Loucy (cell line): ENCODE measurements around the gene ENC1.

Experiments used
- EZH2phosphoT487 ChIP-seq: fragments of 200-600 bp; IDR thresholded peaks from 2 replicates; pipeline ENCODE4 v1.6.1; 2018; ENCODE audit warnings: antibody characterized with exemption, mild to moderate bottlenecking, moderate library complexity, borderline replicate concordance
- TF ChIP-seq, protein P1 (sequence below): fragments of 200-600 bp; sonication (generic); conservative IDR thresholded peaks from 2 replicates; pipeline ENCODE4 v1.5.1; 2014; ENCODE audit warnings: mild to moderate bottlenecking, antibody characterized with exemption, low read length

DNA sequence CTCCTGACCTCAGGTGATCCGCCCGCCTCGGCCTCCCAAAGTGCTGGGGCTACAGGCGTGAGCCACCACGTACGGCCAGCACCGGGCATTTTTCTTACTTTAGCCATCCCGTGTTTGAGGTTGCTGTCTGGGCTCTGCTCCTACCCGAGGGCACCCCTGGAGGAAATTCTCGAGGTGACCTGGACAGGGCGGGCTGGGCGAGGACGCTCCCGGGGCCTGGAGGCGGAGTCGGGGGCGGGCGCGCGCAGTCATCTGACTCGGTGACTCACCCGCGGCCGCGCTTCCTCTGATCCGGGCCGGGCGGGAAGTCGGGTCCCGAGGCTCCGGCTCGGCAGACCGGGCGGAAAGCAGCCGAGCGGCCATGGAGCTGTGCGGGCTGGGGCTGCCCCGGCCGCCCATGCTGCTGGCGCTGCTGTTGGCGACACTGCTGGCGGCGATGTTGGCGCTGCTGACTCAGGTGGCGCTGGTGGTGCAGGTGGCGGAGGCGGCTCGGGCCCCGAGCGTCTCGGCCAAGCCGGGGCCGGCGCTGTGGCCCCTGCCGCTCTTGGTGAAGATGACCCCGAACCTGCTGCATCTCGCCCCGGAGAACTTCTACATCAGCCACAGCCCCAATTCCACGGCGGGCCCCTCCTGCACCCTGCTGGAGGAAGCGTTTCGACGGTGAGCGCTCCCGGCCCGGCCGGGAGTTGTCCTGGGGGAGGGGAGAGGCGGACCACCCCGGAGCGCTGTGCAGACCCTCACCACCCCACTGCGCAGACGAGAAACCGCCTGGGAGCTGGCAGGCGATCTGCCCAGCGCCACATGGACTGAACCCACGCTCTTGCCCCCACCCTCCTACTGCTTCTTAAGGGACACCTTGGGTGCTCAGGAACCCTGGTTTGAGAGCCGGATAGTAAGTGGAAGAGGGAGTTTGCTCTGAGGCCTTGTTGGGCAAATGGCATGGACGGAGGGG, 44.6 kb upstream of the ENC1 start, which contains the start of gene HEXB:
- TF ChIP-seq, protein P1, sequence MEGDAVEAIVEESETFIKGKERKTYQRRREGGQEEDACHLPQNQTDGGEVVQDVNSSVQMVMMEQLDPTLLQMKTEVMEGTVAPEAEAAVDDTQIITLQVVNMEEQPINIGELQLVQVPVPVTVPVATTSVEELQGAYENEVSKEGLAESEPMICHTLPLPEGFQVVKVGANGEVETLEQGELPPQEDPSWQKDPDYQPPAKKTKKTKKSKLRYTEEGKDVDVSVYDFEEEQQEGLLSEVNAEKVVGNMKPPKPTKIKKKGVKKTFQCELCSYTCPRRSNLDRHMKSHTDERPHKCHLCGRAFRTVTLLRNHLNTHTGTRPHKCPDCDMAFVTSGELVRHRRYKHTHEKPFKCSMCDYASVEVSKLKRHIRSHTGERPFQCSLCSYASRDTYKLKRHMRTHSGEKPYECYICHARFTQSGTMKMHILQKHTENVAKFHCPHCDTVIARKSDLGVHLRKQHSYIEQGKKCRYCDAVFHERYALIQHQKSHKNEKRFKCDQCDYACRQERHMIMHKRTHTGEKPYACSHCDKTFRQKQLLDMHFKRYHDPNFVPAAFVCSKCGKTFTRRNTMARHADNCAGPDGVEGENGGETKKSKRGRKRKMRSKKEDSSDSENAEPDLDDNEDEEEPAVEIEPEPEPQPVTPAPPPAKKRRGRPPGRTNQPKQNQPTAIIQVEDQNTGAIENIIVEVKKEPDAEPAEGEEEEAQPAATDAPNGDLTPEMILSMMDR = 0 out of 2 replicates have a peak, but pooled peaks have one; percentile 13
- no peak for TF ChIP-seq EZH2phosphoT487
